ENCODE measurements around the gene TSPAN12. TPM values are rescaled to one million over a fixed set of nuclear protein-coding genes. Genes with fewer than 3 reads are reported as not detected.

The TSPAN12 gene
- total RNA-seq, 1 experiment from 2014 or later: not detected

GRCh38 chr7:120831260-120831659 lies 26.7 kb downstream of the TSPAN12 start:
- Mint-ChIP-seq H3K36me3 (ENCODE audit: insufficient read depth, unreplicated experiment) (no peaks in the 10 kb centered on the region), H3K9me3 (ENCODE audit: unreplicated experiment) (peaks cover 7% of the 10 kb centered on the region), H3K27me3 (ENCODE audit: insufficient read depth, unreplicated experiment) (peaks cover 75% of the 10 kb centered on the region), H3K27ac (ENCODE audit: low read depth, unreplicated experiment) (no peak overlapping the region), H3K4me1 (ENCODE audit: insufficient read depth, unreplicated experiment) (no peaks in the 10 kb centered on the region), H3K4me3 (ENCODE audit: unreplicated experiment) (no peak overlapping the region)
- POLR2A ChIA-PET: no interaction called here
- intact Hi-C loops (cut with micrococcal nuclease): no loop called here
- BruUV-seq (replicated peaks): no TSS peak
- CTCF ChIA-PET: interaction anchor here (1.0 kb wide), 2 partner anchors 25 kb away, joined by 3 read pairs; no protein-coding TSS in a partner anchor
- no peak for TF ChIP-seq CTCF (IDR thresholded peaks at IDR 0.05; ENCODE audit: unreplicated experiment)
- no peak for DNase-seq (ENCODE audit: unreplicated experiment)

GRCh38 chr7:120829487-120829886 lies 28.5 kb downstream of the TSPAN12 start:
- ChIA-PET POLR2A (no interaction called here), CTCF (no interaction called here)
- Mint-ChIP-seq H3K4me3 (ENCODE audit: unreplicated experiment) (no peak overlapping the region), H3K27ac (ENCODE audit: low read depth, unreplicated experiment) (no peak overlapping the region), H3K9me3 (ENCODE audit: unreplicated experiment) (peaks cover 7% of the 10 kb centered on the region), H3K4me1 (ENCODE audit: insufficient read depth, unreplicated experiment) (no peaks in the 10 kb centered on the region), H3K27me3 (ENCODE audit: insufficient read depth, unreplicated experiment) (peaks cover 70% of the 10 kb centered on the region), H3K36me3 (ENCODE audit: insufficient read depth, unreplicated experiment) (no peaks in the 10 kb centered on the region)
- DNase-seq (ENCODE audit: unreplicated experiment): no peak
- TF ChIP-seq CTCF (IDR thresholded peaks at IDR 0.05; ENCODE audit: unreplicated experiment): no peak
- intact Hi-C loops (cut with micrococcal nuclease): no loop called here
- BruUV-seq (replicated peaks): no TSS peak

- peaks cover 72% of the 10 kb centered on the region for H3K27me3 Mint-ChIP-seq (ENCODE audit: insufficient read depth, unreplicated experiment)
- no peaks in the 10 kb centered on the region for H3K36me3 Mint-ChIP-seq (ENCODE audit: insufficient read depth, unreplicated experiment)
- no peak overlapping the region for H3K27ac Mint-ChIP-seq (ENCODE audit: low read depth, unreplicated experiment)
- H3K4me1 Mint-ChIP-seq (ENCODE audit: insufficient read depth, unreplicated experiment): no peaks in the 10 kb centered on the region
- no TSS peak for BruUV-seq (replicated peaks)
- H3K9me3 Mint-ChIP-seq (ENCODE audit: unreplicated experiment): peaks cover 7% of the 10 kb centered on the region
- no peak for TF ChIP-seq CTCF (IDR thresholded peaks at IDR 0.05; ENCODE audit: unreplicated experiment)
- ChIA-PET CTCF (interaction anchor here (1.1 kb wide), 1 partner anchor 23 kb away, joined by 4 read pairs; no protein-coding TSS in a partner anchor), POLR2A (no interaction called here)
- intact Hi-C loops (cut with micrococcal nuclease): no loop called here
- no peak overlapping the region for H3K4me3 Mint-ChIP-seq (ENCODE audit: unreplicated experiment)
- no peak for DNase-seq (ENCODE audit: unreplicated experiment)
Measured at GRCh38 chr7:120828528-120828927, 29.4 kb downstream of the TSPAN12 start.

- DNase-seq (ENCODE audit: unreplicated experiment): no peak
- Mint-ChIP-seq H3K27me3 (ENCODE audit: insufficient read depth, unreplicated experiment) (peaks cover 77% of the 10 kb centered on the region), H3K4me3 (ENCODE audit: unreplicated experiment) (no peak overlapping the region), H3K27ac (ENCODE audit: low read depth, unreplicated experiment) (no peak overlapping the region), H3K9me3 (ENCODE audit: unreplicated experiment) (peaks cover 7% of the 10 kb centered on the region), H3K36me3 (ENCODE audit: insufficient read depth, unreplicated experiment) (no peaks in the 10 kb centered on the region), H3K4me1 (ENCODE audit: insufficient read depth, unreplicated experiment) (no peaks in the 10 kb centered on the region)
- POLR2A ChIA-PET: no interaction called here
- BruUV-seq (replicated peaks): no TSS peak
- TF ChIP-seq CTCF (IDR thresholded peaks at IDR 0.05; ENCODE audit: unreplicated experiment): no peak
- CTCF ChIA-PET: interaction anchor here (1.1 kb wide), 1 partner anchor 22 kb away, joined by 4 read pairs; no protein-coding TSS in a partner anchor
- intact Hi-C loops (cut with micrococcal nuclease): no loop called here
Measured at GRCh38 chr7:120827371-120828118, 30.4 kb downstream of the TSPAN12 start.
